Activated CD4-positive, alpha-beta T cell treated with anti-CD3 and anti-CD28 coated beads, Interleukin-2, amount 10 ng/mL, durations not matched to agents 24 days and 14 days (primary cell): ENCODE data around the gene RAG2. TPM values are rescaled to one million over a fixed set of nuclear protein-coding genes. Genes with fewer than 3 reads are reported as not detected.
"Not testable (repeated sequence)": the region's sequence is repeated elsewhere in the genome, so short reads cannot be mapped to it uniquely, and the experiment has no call there.

Experiments
- DNase-seq: peaks from one replicate; pipeline ENCODE4 v3.0.0; 2022
- H3K27ac Mint-ChIP-seq: one replicate; pipeline ENCODE4 v1.8.0; 2022; ENCODE audit warnings: mild to moderate bottlenecking, mixed read lengths
- H3K27me3 Mint-ChIP-seq: one replicate; pipeline ENCODE4 v1.8.0; 2022; ENCODE audit warnings: mixed read lengths
- H3K36me3 Mint-ChIP-seq: one replicate; pipeline ENCODE4 v1.8.0; 2022; ENCODE audit warnings: low read depth, mild to moderate bottlenecking, mixed read lengths
- H3K4me1 Mint-ChIP-seq: one replicate; pipeline ENCODE4 v1.8.0; 2021; ENCODE audit warnings: mixed read lengths
- H3K4me3 Mint-ChIP-seq: one replicate; pipeline ENCODE4 v1.8.0; 2022; ENCODE audit warnings: mild to moderate bottlenecking, moderate library complexity, mixed read lengths
- H3K9me3 Mint-ChIP-seq: one replicate; pipeline ENCODE4 v1.8.0; 2021; ENCODE audit warnings: mixed read lengths
- intact Hi-C: fragments of 100-400 bp; cut with micrococcal nuclease; formaldehyde crosslinking; loops from one replicate; pipeline ENCODE4 v1.15.1; 2023
- total RNA-seq: library from RNA; stranded (reverse); gene quantifications from 2 replicates; pipeline ENCODE4 v1.2.3, GENCODE V29; 2022

Gene RAG2
- total RNA-seq, 1 donor from 2014 or later = not detected

DNA sequence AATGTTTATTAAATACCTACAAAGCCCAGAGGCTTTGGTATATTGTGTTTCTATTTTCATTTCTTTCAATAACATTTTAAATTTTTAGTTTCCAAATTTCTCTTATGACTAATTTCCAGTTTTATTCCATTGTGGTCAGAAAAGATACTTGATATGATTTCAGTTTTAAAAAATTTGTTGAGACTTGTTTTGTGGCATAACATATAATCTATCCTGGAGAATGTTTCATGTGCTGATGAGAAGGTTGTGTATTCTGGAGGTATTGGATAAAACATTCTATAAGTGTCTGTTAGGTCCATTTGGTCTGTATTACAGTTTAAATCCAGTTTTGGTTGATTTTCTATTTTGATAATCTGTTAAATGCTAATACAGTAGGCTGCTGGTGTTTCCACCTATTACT is 40.0 kb downstream of the RAG2 start:
- peaks cover 15% of the 10 kb centered on the region for H3K9me3 Mint-ChIP-seq
- H3K4me3 Mint-ChIP-seq = peak overlapping the region; percentile 60
- intact Hi-C loops = loop anchor here (5.0 kb wide), 2 partner anchors 51 to 206 kb away; no protein-coding TSS in a partner anchor
- peaks cover 22% of the 10 kb centered on the region for H3K4me1 Mint-ChIP-seq
- H3K27ac Mint-ChIP-seq = peak overlapping the region; percentile 84
- H3K36me3 Mint-ChIP-seq = peaks cover 6% of the 10 kb centered on the region
- peaks cover 12% of the 10 kb centered on the region for H3K27me3 Mint-ChIP-seq
- no peak for DNase-seq

DNA sequence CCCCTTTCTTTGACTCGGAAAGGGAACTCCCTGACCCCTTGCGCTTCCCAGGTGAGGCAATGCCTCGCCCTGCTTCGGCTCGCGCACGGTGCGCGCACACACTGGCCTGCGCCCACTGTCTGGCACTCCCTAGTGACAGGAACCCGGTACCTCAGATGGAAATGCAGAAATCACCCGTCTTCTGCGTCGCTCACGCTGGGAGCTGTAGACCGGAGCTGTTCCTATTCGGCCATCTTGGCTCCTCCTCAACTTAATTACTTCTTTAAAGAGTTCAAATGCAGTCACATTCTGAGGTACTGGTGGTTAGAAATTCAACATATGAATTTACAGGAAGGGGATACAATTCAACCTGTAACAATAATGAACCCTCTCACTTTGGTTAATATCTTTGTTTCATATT is 40.6 kb downstream of the RAG2 start:
- peak; percentile 28 for DNase-seq
- Mint-ChIP-seq H3K9me3 (peaks cover 15% of the 10 kb centered on the region), H3K4me1 (peaks cover 22% of the 10 kb centered on the region), H3K27me3 (peaks cover 11% of the 10 kb centered on the region)
- not testable (repeated sequence) for H3K36me3 Mint-ChIP-seq, H3K27ac Mint-ChIP-seq, H3K4me3 Mint-ChIP-seq
- intact Hi-C loops = loop anchor here (5.0 kb wide), 2 partner anchors 50 to 205 kb away; no protein-coding TSS in a partner anchor

DNA sequence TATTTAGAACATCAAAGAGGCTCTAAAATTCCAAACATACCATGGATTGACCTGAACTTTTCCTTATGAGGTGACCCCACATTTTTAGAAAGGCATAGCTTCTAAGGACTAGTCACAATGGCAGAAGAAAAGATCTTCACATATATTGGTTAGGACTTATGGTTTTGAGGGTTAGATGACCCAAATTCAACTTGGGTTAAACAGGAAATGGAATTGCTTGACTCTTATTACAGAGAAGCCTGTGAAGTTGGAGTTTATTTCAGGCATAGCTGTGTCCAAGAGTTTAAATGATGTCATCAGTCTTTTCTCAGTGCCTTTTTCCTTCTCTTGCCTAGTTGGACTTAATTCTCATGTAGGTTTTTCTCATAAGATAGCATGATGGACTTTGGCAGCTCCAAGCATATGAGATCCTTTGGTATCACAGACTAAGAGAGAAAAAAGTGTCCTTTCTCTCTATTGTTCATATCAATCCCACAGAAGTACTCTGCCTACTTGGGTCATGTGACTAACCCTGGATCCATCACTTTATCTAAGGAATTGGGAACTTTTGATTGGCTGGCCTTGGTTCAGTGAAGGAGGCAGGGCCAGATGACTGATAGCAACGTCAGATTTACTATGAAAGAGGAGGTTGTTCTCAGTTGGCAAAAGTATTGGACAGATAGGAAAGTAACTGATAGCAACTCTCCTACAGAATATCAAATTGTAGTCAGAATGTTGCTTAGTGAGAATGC is 47.5 kb downstream of the RAG2 start:
- Mint-ChIP-seq H3K9me3 (no peaks in the 10 kb centered on the region), H3K4me3 (no peak overlapping the region), H3K4me1 (no peaks in the 10 kb centered on the region), H3K27ac (no peak overlapping the region), H3K27me3 (peaks cover 35% of the 10 kb centered on the region), H3K36me3 (no peaks in the 10 kb centered on the region)
- intact Hi-C loops = no loop called here
- peak; percentile 22 for DNase-seq

Other genes starting within 250 kb of the RAG2 start
- gene TRAF6, start 88.0 kb downstream of the RAG2 start, total RNA-seq = 10.9 and 11.5 TPM in 2 replicates
- gene RAG1, start 30.2 kb downstream of the RAG2 start, total RNA-seq = 0.14 TPM in 1 of 2 replicates, not detected in the other
- gene IFTAP, start 3.7 kb downstream of the RAG2 start, total RNA-seq = 1.1 and 1.7 TPM in 2 replicates